ENCODE data around the gene PLEKHA8.

DNA sequence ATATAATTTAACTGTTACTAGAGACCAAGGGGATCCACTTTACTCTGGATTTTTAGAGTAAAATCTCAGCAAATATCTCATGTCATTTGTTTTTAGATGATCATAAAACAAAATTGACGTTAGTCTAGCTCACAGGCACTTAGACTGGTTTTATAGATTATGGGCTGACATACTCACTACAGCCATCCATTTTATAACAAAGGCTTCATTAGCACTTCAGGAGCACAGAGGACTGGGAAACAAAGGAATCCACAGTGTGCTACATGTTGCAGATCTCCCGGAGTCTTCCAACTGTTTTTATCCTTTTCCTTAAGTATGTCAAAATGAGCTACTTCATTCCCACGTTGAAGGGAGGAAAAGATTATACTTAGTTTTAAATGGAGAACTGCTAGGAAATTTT, 22.7 kb upstream of the PLEKHA8 start:
- TF ChIP-seq POLR2AphosphoS5 (IDR thresholded peaks at IDR 0.05; ENCODE audit: borderline replicate concordance, low read depth, low read length) (no peak), EZH2 (IDR thresholded peaks at IDR 0.05) (no peak), FOXP2 (optimal IDR thresholded peaks at IDR 0.05; ENCODE audit: control extremely low read depth, extremely low read length, insufficient read depth) (no peak)
